NCI-H1930 (cell line): ENCODE results near the gene FOXA2.
"Not testable (repeated sequence)": the region's sequence is repeated elsewhere in the genome, so short reads cannot be mapped to it uniquely, and the experiment has no call there.

Experiments used
- DNase-seq, 2 experiments: peaks; one replicate each; lab custom pipeline; 2025; lab: John Stamatoyannopoulos, UW

The FOXA2 gene

DNA sequence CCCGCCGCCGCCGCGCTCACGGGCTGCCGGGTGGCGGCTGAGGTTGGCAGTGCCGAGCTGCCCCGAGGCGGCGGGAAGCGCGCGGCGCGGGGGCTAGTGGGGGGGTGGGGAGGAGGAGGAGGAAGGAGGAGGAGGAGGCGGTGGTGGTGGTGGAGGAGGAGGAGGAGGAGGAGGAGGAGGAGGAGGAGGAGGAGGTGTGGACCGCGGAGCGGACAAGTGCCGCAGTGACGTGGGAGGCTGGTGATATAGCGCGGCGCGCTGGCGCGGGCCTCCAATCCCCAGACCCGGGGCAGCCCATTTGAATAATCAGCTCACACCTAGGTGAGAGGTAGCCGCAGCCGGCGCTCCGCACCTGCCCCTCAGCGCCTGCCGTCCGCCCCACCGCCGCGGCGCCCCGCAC is at the start of gene FOXA2:
FOXA2 (minus strand) TSS at position 51 of the 400 bp plus-strand sequence. CDS start 294 bp downstream, outside the sequence.
- DNase-seq, result peak; percentile 85 to 87

DNA sequence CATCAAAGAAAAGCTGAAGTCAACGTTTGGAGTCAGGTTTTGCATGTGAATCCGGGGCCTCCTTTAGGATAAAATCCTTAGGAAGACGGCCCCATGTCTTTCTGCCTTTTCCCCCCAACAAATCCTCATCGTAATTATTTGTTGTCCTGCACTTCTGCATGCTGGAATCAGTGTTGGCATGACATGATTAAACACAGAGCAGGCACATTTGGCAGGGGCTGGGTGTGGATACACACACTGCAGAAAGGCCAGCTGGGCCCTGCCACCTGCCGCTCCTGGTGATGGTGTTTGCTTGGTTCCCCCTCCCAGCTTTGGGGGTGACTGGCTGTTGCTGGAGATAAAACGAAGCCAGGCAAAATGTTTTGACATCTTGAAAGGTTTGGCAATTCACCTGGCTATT is 46.3 kb upstream of the FOXA2 start:
- peak in 1 of 2 experiments; percentile 30 for DNase-seq

DNA sequence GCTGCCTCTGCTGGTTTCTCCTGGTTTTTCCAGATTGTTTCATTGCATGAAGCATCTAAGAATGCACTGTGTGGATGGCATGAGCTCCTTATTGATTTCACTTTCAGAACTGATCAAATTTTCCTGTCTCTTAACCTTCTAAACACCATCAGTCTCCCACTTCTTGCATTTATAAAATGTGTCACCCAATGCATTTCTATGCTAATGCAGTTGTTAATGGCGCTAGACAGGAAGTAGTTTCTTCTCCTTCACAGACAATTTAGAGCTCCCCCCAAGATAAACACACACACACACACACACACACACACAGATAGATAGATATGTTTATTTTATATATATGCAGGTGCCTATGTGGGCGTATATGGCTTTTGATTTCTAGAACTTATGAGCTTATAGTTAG is 45.6 kb upstream of the FOXA2 start:
- DNase-seq, result no peak

- peak in 1 of 2 experiments; percentile 18 for DNase-seq
Measured at GRCh38 chr20:22629447-22629846, 45.1 kb upstream of the FOXA2 start.

DNA sequence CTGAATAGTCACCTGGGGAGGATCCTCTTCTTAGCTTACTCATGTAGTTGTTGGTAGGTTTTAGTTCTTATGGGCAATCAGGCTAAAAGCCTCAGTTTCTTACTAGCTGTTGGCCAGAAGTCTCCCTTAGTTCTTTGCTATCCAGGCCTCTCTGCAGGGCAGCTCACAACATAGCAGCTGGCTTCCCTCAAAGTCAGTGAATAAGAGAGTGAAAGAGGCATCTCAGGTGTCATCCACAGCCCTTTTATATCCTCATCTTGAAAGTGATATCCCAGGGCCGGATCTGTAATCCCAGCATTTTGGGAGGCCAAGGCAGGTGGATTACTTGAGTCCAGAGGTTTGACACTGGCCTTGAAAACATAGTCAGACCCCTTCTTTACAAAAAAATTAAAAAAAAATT is 42.1 kb upstream of the FOXA2 start:
- no peak for DNase-seq

GRCh38 chr20:22623211-22623610 is 38.8 kb upstream of the FOXA2 start:
- DNase-seq, result no peak

DNA sequence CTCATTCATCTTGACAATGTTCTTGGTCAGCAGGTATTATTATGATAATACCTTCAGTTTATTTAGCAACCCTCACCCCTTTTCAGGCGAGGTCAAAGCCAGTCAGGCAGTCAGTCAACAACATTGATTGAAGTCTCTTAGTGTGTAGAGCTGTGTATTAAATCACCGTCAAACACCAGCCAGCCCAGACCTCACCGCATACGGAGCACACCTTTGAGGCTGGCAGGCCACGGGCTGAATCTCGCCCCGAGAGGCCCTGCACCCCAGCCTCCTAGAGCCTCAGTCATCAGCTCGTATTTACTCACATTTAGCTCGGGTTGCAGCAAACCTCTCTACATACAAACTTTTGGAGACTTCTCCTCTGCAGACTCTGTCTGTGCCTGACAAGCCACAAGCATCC is 36.0 kb upstream of the FOXA2 start:
- no peak for DNase-seq

DNA sequence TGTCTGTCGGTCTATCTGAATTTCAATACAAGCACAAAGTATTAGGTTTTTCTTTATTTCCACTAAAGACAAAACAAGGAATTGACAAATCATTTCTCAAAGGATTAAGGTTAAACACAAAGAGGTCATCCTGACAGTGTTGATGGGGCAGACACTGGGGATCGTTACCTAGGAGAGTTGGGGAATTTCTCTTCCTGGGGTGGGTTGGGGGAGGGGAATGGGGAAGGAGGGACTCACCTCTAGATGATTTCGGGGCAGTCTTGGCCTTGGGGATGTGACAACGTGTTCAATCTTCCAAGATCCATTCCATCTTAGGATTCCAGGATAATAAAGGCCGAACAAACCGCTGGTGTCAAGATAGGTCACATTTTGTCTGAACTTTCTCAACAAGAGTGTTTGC is 35.4 kb upstream of the FOXA2 start:
- DNase-seq, result no peak

DNA sequence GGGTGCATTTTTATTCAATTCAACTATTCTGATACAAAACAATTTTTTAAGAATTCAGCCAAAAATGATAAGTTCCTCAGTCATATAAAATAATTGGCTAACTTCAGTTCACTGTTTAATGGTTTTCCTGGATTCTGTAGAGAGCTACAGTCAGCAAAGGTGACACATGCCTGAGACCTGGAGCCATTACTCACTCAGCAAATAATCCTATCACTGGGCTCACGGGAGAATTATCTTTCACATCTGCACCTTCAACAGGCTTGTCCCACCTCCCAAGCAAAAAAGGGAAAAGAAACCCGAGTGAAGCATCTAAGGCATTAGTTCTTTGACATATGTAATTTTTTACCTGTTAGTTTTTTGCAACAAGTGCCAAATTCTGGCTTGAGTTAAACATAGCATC is 34.9 kb upstream of the FOXA2 start:
- no peak for DNase-seq

- DNase-seq, result no peak
Measured at GRCh38 chr20:22617160-22617559, 32.8 kb upstream of the FOXA2 start.

- no peak for DNase-seq
Measured at GRCh38 chr20:22616551-22616950, 32.2 kb upstream of the FOXA2 start.

DNA sequence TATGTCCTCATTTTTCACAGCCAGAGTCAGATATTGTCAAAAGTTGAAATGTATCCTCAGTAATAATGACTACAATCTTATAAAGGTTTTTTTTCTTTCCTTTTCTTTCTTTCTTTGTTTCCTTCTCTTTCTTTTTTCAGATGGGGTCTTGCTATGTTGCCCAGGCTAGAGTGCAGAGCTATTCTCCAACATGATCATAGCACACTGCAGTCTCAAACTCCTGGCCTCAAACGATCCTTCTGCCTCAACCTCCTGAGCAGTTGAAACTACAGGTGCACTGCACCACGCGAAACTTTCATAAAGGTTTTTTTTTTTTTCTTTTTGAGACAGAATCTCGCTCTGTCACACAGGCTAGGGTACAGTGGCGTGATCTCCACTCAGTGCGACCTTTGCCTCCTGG is 31.1 kb upstream of the FOXA2 start:
- DNase-seq, result no peak

DNA sequence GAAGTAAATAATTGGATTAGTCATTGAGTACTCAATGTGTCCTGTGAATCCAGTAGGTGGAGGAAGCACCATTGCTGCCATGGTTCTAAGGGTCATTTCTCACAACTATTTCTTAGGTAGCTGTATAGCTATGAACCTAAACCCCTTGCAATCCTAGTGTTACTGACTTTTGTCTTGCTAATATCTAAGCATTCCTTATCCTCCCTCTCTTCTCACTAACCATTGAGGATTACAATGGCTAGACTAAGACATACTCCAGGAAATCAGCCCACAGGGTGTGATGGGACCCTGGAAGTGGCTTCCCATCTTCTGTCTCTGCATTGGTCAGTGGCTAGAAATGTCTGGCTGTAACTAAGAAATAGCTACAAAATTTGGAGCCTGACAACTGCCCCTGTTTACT is 27.3 kb upstream of the FOXA2 start:
- DNase-seq, result no peak

DNA sequence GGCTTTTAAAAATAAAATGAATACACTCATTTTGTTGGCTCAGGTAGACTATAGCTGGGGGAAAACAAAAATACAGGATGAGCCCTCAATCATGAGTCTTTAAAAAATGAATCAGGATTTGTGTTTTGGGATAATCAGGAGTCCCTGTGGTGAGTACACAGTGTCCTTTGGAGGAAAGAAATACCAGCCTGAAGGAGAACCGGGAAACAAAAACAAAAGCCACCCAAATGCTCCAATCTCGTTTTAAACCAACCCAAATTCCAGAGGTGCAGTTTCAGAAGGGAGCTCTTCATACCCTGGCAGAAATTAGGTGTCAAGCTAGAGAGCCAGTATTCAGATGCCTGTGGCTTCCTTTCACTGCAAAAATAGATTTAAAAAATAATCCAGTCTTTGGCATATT is 23.3 kb upstream of the FOXA2 start:
- DNase-seq, result no peak

GRCh38 chr20:22604815-22605214 is 20.4 kb upstream of the FOXA2 start:
- DNase-seq, result no peak

GRCh38 chr20:22601361-22602141 is 17.2 kb upstream of the FOXA2 start:
- DNase-seq, result no peak

DNA sequence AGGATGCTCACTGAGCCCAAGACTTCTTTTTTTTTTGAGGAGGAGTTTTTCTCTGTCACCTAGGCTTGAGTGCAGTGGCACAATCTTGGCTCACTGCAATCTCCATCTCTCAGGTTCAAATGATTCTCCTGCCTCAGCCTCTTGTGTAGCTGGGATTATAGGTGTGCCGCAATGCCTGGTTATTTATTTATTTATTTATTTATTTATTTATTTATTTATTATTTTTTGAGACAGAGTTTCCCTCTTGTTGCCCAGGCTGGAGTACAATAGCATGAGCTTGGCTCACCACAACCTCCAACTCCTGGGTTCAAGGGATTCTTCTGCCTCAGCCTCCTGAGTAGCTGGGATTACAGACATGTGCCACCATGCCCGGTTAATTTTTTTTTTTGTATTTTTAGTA is 14.9 kb upstream of the FOXA2 start:
- not testable (repeated sequence) for DNase-seq

DNA sequence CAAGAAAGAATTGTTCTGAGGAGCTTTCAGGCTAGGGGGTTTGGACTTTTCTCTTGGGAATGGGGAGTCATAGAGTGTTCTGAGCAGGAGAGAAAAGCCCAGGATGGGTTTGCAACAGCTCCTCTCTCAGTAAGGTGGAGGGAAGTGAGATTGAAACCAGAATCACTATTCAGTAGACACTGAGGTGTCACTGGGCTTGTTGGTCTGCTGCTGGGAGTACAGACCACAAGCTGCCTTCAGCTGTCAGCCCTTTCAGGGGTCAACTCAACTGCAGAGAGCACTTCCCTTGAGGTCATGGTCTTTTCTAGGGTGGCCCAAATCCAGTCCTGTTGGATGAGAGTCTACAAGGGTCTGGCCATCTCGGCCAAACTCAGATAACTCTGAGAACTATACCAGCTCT is 12.9 kb upstream of the FOXA2 start:
- DNase-seq, result no peak

DNA sequence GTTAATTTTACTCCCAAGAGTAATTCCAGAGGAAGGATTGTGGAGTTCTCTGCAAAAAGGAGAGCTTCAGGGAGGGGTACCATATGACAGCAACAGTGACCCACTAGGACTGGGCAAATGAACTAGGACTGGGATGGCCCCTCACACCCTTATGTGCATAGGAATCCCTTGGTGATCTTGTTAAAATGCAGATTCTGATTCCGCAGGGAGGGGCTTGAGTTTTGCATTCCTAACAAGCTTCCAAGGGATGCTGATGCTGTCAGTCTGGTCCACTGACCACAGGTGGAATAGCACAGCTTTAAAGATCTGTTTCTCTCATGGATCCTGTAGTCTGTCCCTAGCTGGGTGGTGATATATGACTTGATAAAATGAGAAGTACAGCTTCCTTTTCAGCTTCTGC is 6.3 kb upstream of the FOXA2 start:
- DNase-seq, result no peak

DNA sequence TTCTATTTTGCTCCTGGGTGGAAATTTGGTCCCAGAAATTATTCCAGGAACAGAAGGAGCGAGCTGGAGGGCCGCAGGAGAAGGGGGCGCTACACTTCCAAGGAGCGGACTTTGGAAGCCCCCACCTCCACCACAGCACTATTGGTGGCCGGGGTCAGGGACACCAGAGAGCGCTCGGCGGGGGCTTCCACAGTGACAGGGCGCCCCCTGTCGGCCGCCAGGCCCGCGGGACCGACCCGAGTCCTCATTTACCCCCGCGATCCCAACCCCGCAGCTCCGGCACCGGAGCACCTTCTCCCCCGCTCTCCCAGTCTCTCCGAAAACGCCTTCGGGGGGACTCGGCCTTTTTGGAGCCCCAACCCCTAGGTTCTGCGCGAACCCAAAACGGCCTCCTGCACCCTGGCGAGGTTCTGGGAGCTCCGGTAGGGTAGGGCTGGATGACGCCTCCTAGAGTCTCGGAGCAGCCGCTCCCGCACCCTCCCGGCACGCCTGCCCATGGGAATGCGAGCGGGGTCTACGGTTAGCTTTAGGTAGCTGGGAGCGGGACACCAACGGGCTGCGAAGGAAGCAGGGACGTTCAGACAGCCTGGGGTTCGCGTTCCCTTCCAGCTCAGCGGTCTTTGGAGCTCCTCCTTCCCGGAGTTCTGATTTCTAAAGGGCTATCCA is 2.4 kb upstream of the FOXA2 start:
- DNase-seq, result peak; percentile 43 to 69

- DNase-seq, result no peak
Measured at GRCh38 chr20:22585786-22586493, 1.6 kb upstream of the FOXA2 start.

- DNase-seq, result peak in 1 of 2 experiments; percentile 74
Measured at GRCh38 chr20:22584922-22585785, 782 bp upstream of the FOXA2 start.
